Right atrium auricular region (tissue), 2 donors: ENCODE data around the gene SLC6A11. TPM values are rescaled to one million over a fixed set of nuclear protein-coding genes. Genes with fewer than 3 reads are reported as not detected.

Experiments used
- DNase-seq: peaks from one replicate; pipeline ENCODE4 v3.0.0-alpha.2; 2019; ENCODE audit warnings: low spot score
- H3K27ac ChIP-seq, 2 donors: fragments of 200-600 bp; sonication (generic); 1 replicate in 1 of 2; 2 replicates in 1 of 2; pipeline ENCODE4 v1.5.1; 2016 to 2019
- H3K27me3 ChIP-seq, 2 donors: fragments of 200-600 bp; sonication (generic); one replicate each; pipeline versions ENCODE4 v1.5.1 to v1.6.0; 2017 to 2019
- H3K36me3 ChIP-seq: fragments of 200-600 bp; sonication (generic); one replicate; pipeline ENCODE4 v1.5.1; 2016
- H3K4me1 ChIP-seq, 2 donors: fragments of 200-600 bp; sonication (generic); one replicate each; pipeline versions ENCODE4 v1.5.1 to v1.6.0; 2017 to 2019
- H3K4me3 ChIP-seq, 2 donors: fragments of 200-600 bp; sonication (generic); 1 replicate in 1 of 2; 2 replicates in 1 of 2; pipeline ENCODE4 v1.5.1; 2017 to 2019; ENCODE audit warnings: mild to moderate bottlenecking in 1 of 2, moderate library complexity in 1 of 2
- H3K9me3 ChIP-seq, 2 donors: fragments of 200-600 bp; sonication (generic); one replicate each; pipeline ENCODE4 v1.5.1; 2019
- total RNA-seq, 2 donors: library from RNA; depleted of rRNA; stranded (reverse); fragments of >200 nt; gene quantifications; one replicate each; pipeline ENCODE4 v1.1.0, GENCODE V29; 2016
- TF ChIP-seq, protein P1 (sequence below), 2 donors: fragments of 200-600 bp; sonication (generic); IDR thresholded peaks; one replicate each; pipeline ENCODE4 v1.5.1; 2019; ENCODE audit warnings: antibody characterized with exemption in 2 of 2

The SLC6A11 gene
- total RNA-seq, 2 donors from 2014 or later = not detected

DNA sequence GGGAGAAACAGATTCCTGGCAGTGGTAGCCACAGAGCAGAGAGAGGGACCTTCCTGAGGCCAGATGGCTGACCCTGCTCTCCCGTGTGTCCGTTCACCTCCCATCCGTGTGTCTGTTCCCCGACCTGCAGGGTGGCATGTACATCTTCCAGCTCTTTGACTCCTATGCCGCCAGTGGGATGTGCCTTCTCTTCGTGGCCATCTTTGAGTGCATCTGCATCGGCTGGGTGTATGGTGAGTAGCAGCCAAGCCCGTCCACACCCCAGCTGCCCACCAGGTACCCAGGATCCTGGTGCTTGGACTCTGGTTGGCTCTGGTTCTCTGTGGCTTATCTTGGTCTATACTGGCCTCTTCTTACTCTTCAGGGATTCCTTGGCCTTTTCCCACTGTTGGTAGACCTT, 117.0 kb downstream of the SLC6A11 start:
- H3K4me1 ChIP-seq = no peaks in the 10 kb centered on the region
- H3K27me3 ChIP-seq = no peaks in the 10 kb centered on the region
- no peak overlapping the region for H3K27ac ChIP-seq
- no peaks in the 10 kb centered on the region for H3K36me3 ChIP-seq
- no peaks in the 10 kb centered on the region for H3K9me3 ChIP-seq
- DNase-seq = no peak
- H3K4me3 ChIP-seq = no peak overlapping the region
- TF ChIP-seq, protein P1, sequence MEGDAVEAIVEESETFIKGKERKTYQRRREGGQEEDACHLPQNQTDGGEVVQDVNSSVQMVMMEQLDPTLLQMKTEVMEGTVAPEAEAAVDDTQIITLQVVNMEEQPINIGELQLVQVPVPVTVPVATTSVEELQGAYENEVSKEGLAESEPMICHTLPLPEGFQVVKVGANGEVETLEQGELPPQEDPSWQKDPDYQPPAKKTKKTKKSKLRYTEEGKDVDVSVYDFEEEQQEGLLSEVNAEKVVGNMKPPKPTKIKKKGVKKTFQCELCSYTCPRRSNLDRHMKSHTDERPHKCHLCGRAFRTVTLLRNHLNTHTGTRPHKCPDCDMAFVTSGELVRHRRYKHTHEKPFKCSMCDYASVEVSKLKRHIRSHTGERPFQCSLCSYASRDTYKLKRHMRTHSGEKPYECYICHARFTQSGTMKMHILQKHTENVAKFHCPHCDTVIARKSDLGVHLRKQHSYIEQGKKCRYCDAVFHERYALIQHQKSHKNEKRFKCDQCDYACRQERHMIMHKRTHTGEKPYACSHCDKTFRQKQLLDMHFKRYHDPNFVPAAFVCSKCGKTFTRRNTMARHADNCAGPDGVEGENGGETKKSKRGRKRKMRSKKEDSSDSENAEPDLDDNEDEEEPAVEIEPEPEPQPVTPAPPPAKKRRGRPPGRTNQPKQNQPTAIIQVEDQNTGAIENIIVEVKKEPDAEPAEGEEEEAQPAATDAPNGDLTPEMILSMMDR (IDR thresholded peaks at IDR 0.05) = no peak

DNA sequence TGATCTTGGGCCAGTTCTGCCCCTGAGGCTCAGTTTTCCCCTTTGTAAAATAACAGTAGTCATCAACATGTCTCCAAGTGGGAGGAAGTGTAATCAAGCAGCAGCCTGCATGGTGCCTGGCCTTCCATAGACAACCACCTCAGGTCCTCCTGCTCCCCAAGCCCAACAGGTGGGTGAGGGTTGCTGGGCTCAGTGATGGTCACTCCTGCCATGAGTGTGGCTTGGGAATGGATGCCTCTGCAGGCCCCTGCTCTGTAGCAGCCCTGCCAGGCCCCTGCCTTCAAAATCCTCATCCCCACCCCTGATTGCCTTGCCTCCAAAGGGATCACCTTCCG, 117.4 kb downstream of the SLC6A11 start:
- Histone ChIP-seq H3K4me1 (no peaks in the 10 kb centered on the region), H3K4me3 (no peak overlapping the region), H3K27me3 (no peaks in the 10 kb centered on the region), H3K9me3 (no peaks in the 10 kb centered on the region), H3K27ac (no peak overlapping the region), H3K36me3 (no peaks in the 10 kb centered on the region)
- TF ChIP-seq, protein P1 (IDR thresholded peaks at IDR 0.05) = no peak
- DNase-seq = no peak

DNA sequence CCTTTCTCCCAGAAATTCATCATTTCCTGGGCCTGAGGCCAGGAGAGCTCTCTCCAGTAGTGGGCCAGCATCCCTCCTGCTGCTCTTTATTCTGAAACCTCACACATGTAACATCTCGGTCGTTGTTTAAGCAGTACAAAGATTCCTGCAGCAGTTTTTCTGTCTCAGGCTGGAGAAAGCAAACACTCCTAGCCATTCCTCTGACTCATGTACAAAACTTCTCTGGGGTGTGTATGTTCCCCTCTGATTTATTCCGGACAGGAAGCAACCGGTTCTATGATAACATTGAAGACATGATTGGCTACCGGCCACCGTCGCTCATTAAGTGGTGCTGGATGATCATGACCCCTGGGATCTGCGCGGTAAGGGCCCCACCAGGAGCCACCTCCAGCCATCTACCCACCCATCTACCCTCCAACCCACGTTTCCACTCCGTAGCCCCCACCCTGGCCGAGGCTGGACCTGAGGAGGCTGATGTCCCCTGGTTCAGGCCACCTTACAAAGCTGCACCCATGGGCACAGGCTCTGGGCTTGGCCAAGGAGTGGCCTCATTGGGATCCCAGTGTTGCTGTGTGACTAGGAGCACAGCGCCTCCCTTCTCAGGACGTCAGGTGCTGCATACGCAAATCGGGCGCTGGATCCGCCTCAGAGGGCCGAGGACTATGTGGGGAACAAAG, 117.9 kb downstream of the SLC6A11 start:
- no peak overlapping the region for H3K4me3 ChIP-seq
- no peaks in the 10 kb centered on the region for H3K27me3 ChIP-seq
- no peaks in the 10 kb centered on the region for H3K9me3 ChIP-seq
- TF ChIP-seq, protein P1 (IDR thresholded peaks at IDR 0.05) = no peak
- H3K36me3 ChIP-seq = no peaks in the 10 kb centered on the region
- no peak overlapping the region for H3K27ac ChIP-seq
- H3K4me1 ChIP-seq = no peaks in the 10 kb centered on the region
- DNase-seq = no peak

DNA sequence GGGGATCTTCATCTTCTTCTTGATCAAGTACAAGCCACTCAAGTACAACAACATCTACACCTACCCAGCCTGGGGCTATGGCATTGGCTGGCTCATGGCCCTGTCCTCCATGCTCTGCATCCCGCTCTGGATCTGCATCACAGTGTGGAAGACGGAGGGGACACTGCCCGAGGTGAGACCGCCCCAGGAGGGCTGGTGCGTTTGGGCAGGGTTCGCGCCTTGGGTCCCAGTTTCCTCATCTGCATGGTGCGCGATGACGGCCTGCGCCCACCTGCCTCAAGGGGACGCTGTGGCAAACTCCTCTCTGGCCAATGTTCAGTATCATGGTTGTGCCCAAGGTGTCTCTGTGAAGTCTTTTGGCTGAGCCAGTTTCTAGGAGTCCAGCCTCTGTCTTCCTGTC, 119.0 kb downstream of the SLC6A11 start:
- Histone ChIP-seq H3K4me1 (no peaks in the 10 kb centered on the region), H3K4me3 (no peak overlapping the region), H3K27ac (no peak overlapping the region), H3K36me3 (no peaks in the 10 kb centered on the region), H3K27me3 (no peaks in the 10 kb centered on the region), H3K9me3 (no peaks in the 10 kb centered on the region)
- TF ChIP-seq, protein P1 (IDR thresholded peaks at IDR 0.05) = no peak
- DNase-seq = no peak

DNA sequence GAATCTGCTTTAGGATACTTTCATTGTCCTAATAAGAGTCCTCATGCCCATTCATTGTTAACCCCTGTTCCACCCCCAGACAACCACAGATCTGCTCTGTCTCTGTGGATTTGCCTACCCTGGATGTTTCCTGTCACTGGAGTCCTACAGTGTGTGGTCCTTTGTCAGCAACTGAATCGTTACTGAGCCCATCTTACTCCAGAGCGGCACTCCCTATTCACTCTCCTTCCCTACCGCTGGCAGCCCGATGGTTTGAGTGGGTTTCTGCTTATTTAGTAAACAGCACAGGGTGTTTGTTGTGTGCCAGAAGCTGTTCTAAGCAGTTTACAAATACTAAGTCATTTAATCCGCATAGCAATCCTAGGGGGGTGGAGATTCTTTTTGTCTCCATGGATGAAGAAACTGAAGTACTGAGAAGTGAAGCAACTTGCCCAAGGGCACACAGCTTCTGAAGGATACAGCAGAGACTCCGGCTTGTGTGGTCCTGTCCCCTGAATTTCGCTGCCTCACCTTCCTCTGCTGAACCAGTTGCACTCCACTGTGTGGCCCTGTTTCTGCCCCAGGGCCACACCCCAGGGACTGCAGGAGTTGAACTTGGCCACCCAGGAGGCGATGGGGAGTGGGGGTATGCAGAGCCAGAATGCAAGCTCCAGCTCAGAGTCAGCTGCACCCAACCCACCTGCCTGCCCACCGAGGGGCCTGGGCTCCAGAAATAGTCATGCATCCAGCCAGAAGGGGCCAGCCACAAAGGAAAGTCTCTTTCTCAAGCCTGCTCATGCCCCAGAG, 120.0 kb downstream of the SLC6A11 start:
- Histone ChIP-seq H3K27ac (no peak overlapping the region), H3K36me3 (no peaks in the 10 kb centered on the region), H3K9me3 (no peaks in the 10 kb centered on the region), H3K27me3 (no peaks in the 10 kb centered on the region), H3K4me1 (no peaks in the 10 kb centered on the region), H3K4me3 (no peak overlapping the region)
- TF ChIP-seq, protein P1 (IDR thresholded peaks at IDR 0.05) = no peak
- DNase-seq = no peak
